ENCODE data around the gene CDK19. TPM values are rescaled to one million over a fixed set of nuclear protein-coding genes. Genes with fewer than 3 reads are reported as not detected.

Gene CDK19
- total and polyA plus RNA-seq, 2 of the 13 experiments (the other 11 are each of a cell fraction or from before 2014, with no cell fraction given): 13.4 to 27.0 TPM

DNA sequence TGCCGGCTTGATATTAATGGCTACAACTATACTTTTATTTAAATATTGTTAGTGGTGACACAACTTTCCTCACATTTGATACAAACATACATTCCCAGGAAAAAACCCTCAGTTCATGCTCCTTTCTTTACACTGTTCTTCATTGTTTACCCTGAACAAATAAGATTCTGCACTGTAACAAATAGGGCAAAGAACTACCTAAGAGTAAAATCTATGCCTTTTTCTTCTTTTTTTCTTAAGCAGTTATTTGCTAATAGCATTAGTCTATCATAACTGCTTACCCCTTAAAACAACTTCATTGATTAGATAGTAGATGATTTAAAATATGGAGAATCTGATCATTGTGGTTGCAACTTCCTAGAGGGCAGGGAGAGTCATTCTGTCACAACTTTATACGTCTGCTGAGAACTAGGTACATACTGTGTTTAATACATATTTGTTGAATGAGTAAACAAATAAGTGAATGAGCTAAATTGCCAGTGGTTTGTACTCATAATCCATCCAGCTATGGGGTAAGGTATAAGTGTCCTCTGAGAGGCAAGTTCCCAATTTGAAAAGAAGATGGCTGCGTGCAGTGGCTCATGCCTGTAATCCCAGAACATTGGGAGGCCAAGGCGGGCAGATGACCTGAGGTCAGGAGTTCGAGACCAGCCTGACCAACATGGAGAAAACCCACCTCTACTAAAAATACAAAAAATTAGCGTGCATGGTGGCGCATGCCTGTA is 161.0 kb downstream of the CDK19 start (continued):
- no peak for TF ChIP-seq ZBTB46 (CRISPR knock-in tag; IDR thresholded peaks at IDR 0.05; ENCODE audit: borderline replicate concordance)
- no peak for TF ChIP-seq ZNF597 (CRISPR knock-in tag; IDR thresholded peaks at IDR 0.05)
- no peak for TF ChIP-seq ZNF296 (CRISPR knock-in tag; conservative IDR thresholded peaks at IDR 0.05)
- no peak for TF ChIP-seq FIP1L1 (IDR thresholded peaks at IDR 0.05; ENCODE audit: borderline replicate concordance, insufficient read depth, low read depth, low read length)
- no peak for TF ChIP-seq U2AF2 (IDR thresholded peaks at IDR 0.05; ENCODE audit: low read depth, low read length)
- TF ChIP-seq ATF1 (CRISPR knock-in tag; IDR thresholded peaks at IDR 0.05): peak; percentile 37; the same call in 1 of the 2 replicates
- no peak for TF ChIP-seq PITX1 (CRISPR knock-in tag; IDR thresholded peaks at IDR 0.05)
- TF ChIP-seq, protein P1, sequence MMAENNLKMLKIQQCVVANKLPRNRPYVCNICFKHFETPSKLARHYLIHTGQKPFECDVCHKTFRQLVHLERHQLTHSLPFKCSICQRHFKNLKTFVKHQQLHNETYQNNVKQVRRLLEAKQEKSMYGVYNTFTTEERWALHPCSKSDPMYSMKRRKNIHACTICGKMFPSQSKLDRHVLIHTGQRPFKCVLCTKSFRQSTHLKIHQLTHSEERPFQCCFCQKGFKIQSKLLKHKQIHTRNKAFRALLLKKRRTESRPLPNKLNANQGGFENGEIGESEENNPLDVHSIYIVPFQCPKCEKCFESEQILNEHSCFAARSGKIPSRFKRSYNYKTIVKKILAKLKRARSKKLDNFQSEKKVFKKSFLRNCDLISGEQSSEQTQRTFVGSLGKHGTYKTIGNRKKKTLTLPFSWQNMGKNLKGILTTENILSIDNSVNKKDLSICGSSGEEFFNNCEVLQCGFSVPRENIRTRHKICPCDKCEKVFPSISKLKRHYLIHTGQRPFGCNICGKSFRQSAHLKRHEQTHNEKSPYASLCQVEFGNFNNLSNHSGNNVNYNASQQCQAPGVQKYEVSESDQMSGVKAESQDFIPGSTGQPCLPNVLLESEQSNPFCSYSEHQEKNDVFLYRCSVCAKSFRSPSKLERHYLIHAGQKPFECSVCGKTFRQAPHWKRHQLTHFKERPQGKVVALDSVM (CRISPR knock-in tag; IDR thresholded peaks at IDR 0.05): no peak
- TF ChIP-seq ZNF12 (CRISPR knock-in tag; IDR thresholded peaks at IDR 0.05): peak; percentile 76; the same call in 1 of the 2 replicates
- no peak for TF ChIP-seq SRSF4 (IDR thresholded peaks at IDR 0.05; ENCODE audit: low read depth, low read length, poor library complexity, severe bottlenecking)
- no peak for TF ChIP-seq ZSCAN20 (CRISPR knock-in tag; IDR thresholded peaks at IDR 0.05; ENCODE audit: borderline replicate concordance)
- TF ChIP-seq ZKSCAN5 (CRISPR knock-in tag; IDR thresholded peaks at IDR 0.05): no peak
- TF ChIP-seq, protein P2, sequence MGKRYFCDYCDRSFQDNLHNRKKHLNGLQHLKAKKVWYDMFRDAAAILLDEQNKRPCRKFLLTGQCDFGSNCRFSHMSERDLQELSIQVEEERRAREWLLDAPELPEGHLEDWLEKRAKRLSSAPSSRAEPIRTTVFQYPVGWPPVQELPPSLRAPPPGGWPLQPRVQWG (CRISPR knock-in tag; IDR thresholded peaks at IDR 0.05; ENCODE audit: borderline replicate concordance, low read depth): no peak
- no peak for TF ChIP-seq ZFY (CRISPR knock-in tag; IDR thresholded peaks at IDR 0.05)
- TF ChIP-seq, protein P3, sequence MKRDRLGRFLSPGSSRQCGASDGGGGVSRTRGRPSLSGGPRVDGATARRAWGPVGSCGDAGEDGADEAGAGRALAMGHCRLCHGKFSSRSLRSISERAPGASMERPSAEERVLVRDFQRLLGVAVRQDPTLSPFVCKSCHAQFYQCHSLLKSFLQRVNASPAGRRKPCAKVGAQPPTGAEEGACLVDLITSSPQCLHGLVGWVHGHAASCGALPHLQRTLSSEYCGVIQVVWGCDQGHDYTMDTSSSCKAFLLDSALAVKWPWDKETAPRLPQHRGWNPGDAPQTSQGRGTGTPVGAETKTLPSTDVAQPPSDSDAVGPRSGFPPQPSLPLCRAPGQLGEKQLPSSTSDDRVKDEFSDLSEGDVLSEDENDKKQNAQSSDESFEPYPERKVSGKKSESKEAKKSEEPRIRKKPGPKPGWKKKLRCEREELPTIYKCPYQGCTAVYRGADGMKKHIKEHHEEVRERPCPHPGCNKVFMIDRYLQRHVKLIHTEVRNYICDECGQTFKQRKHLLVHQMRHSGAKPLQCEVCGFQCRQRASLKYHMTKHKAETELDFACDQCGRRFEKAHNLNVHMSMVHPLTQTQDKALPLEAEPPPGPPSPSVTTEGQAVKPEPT (CRISPR knock-in tag; IDR thresholded peaks at IDR 0.05; ENCODE audit: low read depth): no peak
- peak; percentile 72 for TF ChIP-seq ELF3 (CRISPR knock-in tag; IDR thresholded peaks at IDR 0.05)
- no peak for TF ChIP-seq ZNF557 (CRISPR knock-in tag; IDR thresholded peaks at IDR 0.05)
- TF ChIP-seq ZNF660 (CRISPR knock-in tag; IDR thresholded peaks at IDR 0.05; ENCODE audit: borderline replicate concordance, low read depth): no peak
- no peak for TF ChIP-seq ZUFSP (CRISPR knock-in tag; IDR thresholded peaks at IDR 0.05; ENCODE audit: borderline replicate concordance)
- TF ChIP-seq TBX2 (CRISPR knock-in tag; IDR thresholded peaks at IDR 0.05; ENCODE audit: borderline replicate concordance): no peak

Data from HepG2 (cell line).